Body of pancreas (tissue), 4 donors: ENCODE results near the gene SPDYE11.
"Not testable (repeated sequence)": the region's sequence is repeated elsewhere in the genome, so short reads cannot be mapped to it uniquely, and the experiment has no call there.

Experiments used
- CTCF ChIP-seq, 7 experiments: fragments of 450-650 bp in 4 of 7; fragments of 200-600 bp in 3 of 7; sonication (generic) in 3 of 7; IDR thresholded peaks; one replicate each; pipeline ENCODE4 v1.5.1; 2016 to 2019; ENCODE audit warnings: antibody characterized with exemption in 7 of 7
- POLR2A ChIP-seq, 3 donors: fragments of 450-650 bp; IDR thresholded peaks; one replicate each; pipeline ENCODE4 v1.6.1; 2016; ENCODE audit warnings: antibody characterized with exemption in 3 of 3, mild to moderate bottlenecking in 2 of 3

- TF ChIP-seq POLR2A (IDR thresholded peaks at IDR 0.05), result peak; percentile 51 to 87 (median 84)
- TF ChIP-seq CTCF (IDR thresholded peaks at IDR 0.05), result not testable (repeated sequence)
These were observed 51.8 kb downstream of the SPDYE11 start for GRCh38 chr7:73005693-73006447.
